ENCODE data around the gene CHAF1A. TPM values are rescaled to one million over a fixed set of nuclear protein-coding genes. Genes with fewer than 3 reads are reported as not detected.
A peak's percentile ranks its signal among the peaks of the same experiment; 100 is the strongest.

Gene CHAF1A
- total and polyA plus RNA-seq, 2 of the 8 experiments (the other 6 are each of a cell fraction or from before 2014, with no cell fraction given) = 122 to 147 TPM

DNA sequence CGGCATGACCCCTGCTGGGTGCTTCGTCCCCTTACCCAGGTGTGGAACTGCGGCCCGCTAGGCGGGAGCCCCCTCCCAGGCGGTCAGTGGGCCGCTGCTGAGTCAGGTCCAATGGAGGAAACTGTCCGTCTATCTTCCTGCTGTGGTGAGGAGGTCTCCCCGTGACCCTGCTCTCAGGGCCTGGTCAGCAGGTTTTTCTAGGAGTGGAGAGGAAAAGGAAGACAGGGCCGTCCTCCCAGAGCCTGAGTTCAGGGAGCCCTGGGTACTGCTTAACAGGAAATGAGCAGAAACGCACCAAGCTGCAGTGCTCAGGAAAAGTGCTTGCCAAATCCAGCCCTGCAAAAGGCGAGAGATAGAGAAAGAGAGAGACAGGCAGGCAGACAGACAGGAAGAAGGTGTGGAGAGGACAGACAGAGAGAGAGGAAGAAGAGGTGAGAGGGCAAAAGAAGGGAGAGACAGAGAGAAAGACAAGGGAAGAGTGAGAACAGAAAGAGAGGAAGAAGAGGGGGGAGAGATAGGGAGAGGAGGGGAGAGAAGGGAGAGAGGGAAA, 12.3 kb upstream of the CHAF1A start:
- H3K4me3 ChIP-seq (ENCODE audit: extremely low read depth in 1 of 4, insufficient read depth in 2 of 4, low read depth in 3 of 4, low read length in 4 of 4) = peak overlapping the region in 3 of 4 experiments; percentile 2 to 48 (median 3); a peak in 5 of 8 replicates
- CTCF ChIA-PET (ENCODE audit: partially characterized antibody) = interaction anchor here (0.7 to 7.2 kb wide), 10 partner anchors 10 to 123 kb away, joined by 3 to 72 read pairs (median 6); partner anchors contain the start of genes CHAF1A and SH3GL1
- H4K20me1 ChIP-seq (replicated peaks in 1 of 2; ENCODE audit: control insufficient read depth in 1 of 2, insufficient read depth in 2 of 2, low read length in 2 of 2) = peaks cover 28 to 49% of the 10 kb centered on the region in 2 experiments
- TF ChIP-seq KDM4A (IDR thresholded peaks at IDR 0.05; ENCODE audit: low read depth, low read length, severe bottlenecking) (no peak), BRCA1 (IDR thresholded peaks at IDR 0.05; ENCODE audit: low read depth, low read length) (no peak), RAD21 (IDR thresholded peaks at IDR 0.05 in 1 of 2, conservative IDR thresholded peaks at IDR 0.05 in 1 of 2; ENCODE audit: low read depth in 2 of 2, low read length in 2 of 2) (no peak), CBX5 (IDR thresholded peaks at IDR 0.05; ENCODE audit: low read depth, low read length) (no peak), GTF2F1 (IDR thresholded peaks at IDR 0.05; ENCODE audit: borderline replicate concordance, low read depth, low read length) (no peak), RNF2 (IDR thresholded peaks at IDR 0.05; ENCODE audit: borderline replicate concordance, low read depth, low read length, missing control alignments, poor library complexity, severe bottlenecking) (no peak), CEBPB (IDR thresholded peaks at IDR 0.05; ENCODE audit: low read depth, low read length) (no peak), ASH2L (IDR thresholded peaks at IDR 0.05; ENCODE audit: low read length) (no peak), JUND (IDR thresholded peaks at IDR 0.05; ENCODE audit: low read length) (no peak), PHF8 (conservative IDR thresholded peaks at IDR 0.05; ENCODE audit: low read depth, low read length) (no peak), JUN (IDR thresholded peaks at IDR 0.05; ENCODE audit: low read depth, low read length) (no peak), POLR2A (IDR thresholded peaks at IDR 0.05; ENCODE audit: control extremely low read depth in 1 of 2, low read depth in 2 of 2, low read length in 2 of 2) (no peak)

More for the DNA sequence above, 12.3 kb upstream of the CHAF1A start:
- no peaks in the 10 kb centered on the region; the same call in 1 of the 2 replicates for H3K23me2 ChIP-seq (ENCODE audit: low read depth, low read length)
- H2BK5ac ChIP-seq (ENCODE audit: low read depth, low read length) = peak overlapping the region; percentile 40; the same call in 1 of the 2 replicates
- H3K9ac ChIP-seq (replicated peaks in 1 of 4; ENCODE audit: extremely low read depth in 1 of 4, low read depth in 3 of 4, low read length in 3 of 4) = 0 out of 7 replicates have a peak overlapping the region, but pooled peaks of 1 of the 4 experiments have one; percentile 16
- peaks cover 40% of the 10 kb centered on the region for H3K79me1 ChIP-seq (ENCODE audit: low read depth, low read length)
- no peak overlapping the region for H3K56ac ChIP-seq (replicated peaks; ENCODE audit: insufficient read length, low read depth, low read length)
- peaks cover 0 to 82% of the 10 kb centered on the region in 2 experiments; a peak in 2 of 4 replicates for H3K79me2 ChIP-seq (ENCODE audit: control insufficient read depth in 1 of 2, insufficient read depth in 2 of 2, low read length in 2 of 2)
- no peaks in the 10 kb centered on the region; a peak in 1 of 8 replicates for H3K36me3 ChIP-seq (ENCODE audit: control insufficient read depth in 2 of 4, insufficient read depth in 4 of 4, low read length in 3 of 4)
- peak overlapping the region; percentile 61 to 89 for H3K4me2 ChIP-seq (ENCODE audit: insufficient read depth in 1 of 2, low read depth in 2 of 2, low read length in 2 of 2)
- peak overlapping the region; percentile 44 for H4K91ac ChIP-seq (replicated peaks; ENCODE audit: insufficient read length, low read length)
- H2AFZ ChIP-seq (ENCODE audit: low read length) = no peak overlapping the region
- FAIRE-seq (no peak), DNase-seq (ENCODE audit: low read depth in 1 of 2, low spot score in 2 of 2) (no peak)
- 0 out of 2 replicates have a peak overlapping the region, but pooled peaks have one; percentile 7 for H2AK5ac ChIP-seq (ENCODE audit: low read depth, low read length)
- H2BK12ac ChIP-seq (ENCODE audit: low read depth, low read length) = peak overlapping the region; percentile 91
- peaks cover 10 to 39% (median 26%) of the 10 kb centered on the region in 4 experiments for H3K4me1 ChIP-seq (replicated peaks in 1 of 4; ENCODE audit: control insufficient read depth in 3 of 4, insufficient read depth in 4 of 4, low read length in 3 of 4)
- no peak overlapping the region; the same call in 1 of the 2 replicates for H4K8ac ChIP-seq (ENCODE audit: extremely low read depth, insufficient read depth, low read length)
- POLR2A ChIA-PET (ENCODE audit: partially characterized antibody) = interaction anchor here (0.9 to 5.2 kb wide), 12 partner anchors 10 to 66 kb away, joined by 3 to 57 read pairs (median 4); partner anchors contain the start of genes CHAF1A and SH3GL1
- H3K14ac ChIP-seq (ENCODE audit: insufficient read length) = no peak overlapping the region
- peak overlapping the region; percentile 75 for H3K18ac ChIP-seq (ENCODE audit: extremely low read depth, low read length)
- no peaks in the 10 kb centered on the region for H3K9me3 ChIP-seq (ENCODE audit: insufficient read depth in 2 of 2, low read depth in 1 of 2, low read length in 1 of 2)
- 0 out of 2 replicates have a peak overlapping the region, but pooled peaks have one; percentile 9 for H2BK20ac ChIP-seq (ENCODE audit: low read length)
- no peak overlapping the region for H4K5ac ChIP-seq (ENCODE audit: insufficient read length, low read depth, low read length)
- WGBS, 2 experiments (ENCODE audit: extremely low coverage in 1 of 2, insufficient coverage in 1 of 2, insufficient read length in 1 of 2, insufficient replicate concordance in 2 of 2, low coverage in 1 of 2, low lambda C conversion rate in 2 of 2, missing lambda C conversion rate in 1 of 2) = 76% methylated on average over 12 of the region's 12 CpGs; no CpG with 5 or more reads in 1 of the 2 experiments
- no peak overlapping the region for H3K27ac ChIP-seq (ENCODE audit: low read depth, low read length)
- H3K27me3 ChIP-seq (replicated peaks in 1 of 4; ENCODE audit: control insufficient read depth in 3 of 4, extremely low read depth in 1 of 4, insufficient read depth in 3 of 4, low read length in 3 of 4) = no peaks in the 10 kb centered on the region
- no peak overlapping the region for H2BK120ac ChIP-seq (replicated peaks; ENCODE audit: low read depth, low read length)
- no peak overlapping the region for H3K23ac ChIP-seq (ENCODE audit: insufficient read length)
- H2BK15ac ChIP-seq (ENCODE audit: low read length) = 0 out of 2 replicates have a peak overlapping the region, but pooled peaks have one; percentile 61
- H3K4ac ChIP-seq (replicated peaks; ENCODE audit: insufficient read length, low read depth, low read length) = peak overlapping the region; percentile 71
